Vagina (tissue), 2 donors: ENCODE measurements around the gene SPRYD3.

ENCODE experiments used
- CTCF ChIP-seq, 3 experiments: fragments of 450-650 bp in 2 of 3; fragments of 200-600 bp in 1 of 3; sonication (generic) in 1 of 3; IDR thresholded peaks; one replicate each; pipeline ENCODE4 v1.5.1; 2017 to 2019; ENCODE audit warnings: antibody characterized with exemption in 3 of 3, mild to moderate bottlenecking in 2 of 3, moderate library complexity in 2 of 3
- POLR2A ChIP-seq, 2 donors: fragments of 450-650 bp; IDR thresholded peaks; one replicate each; pipeline ENCODE4 v1.6.1; 2017; ENCODE audit warnings: antibody characterized with exemption in 2 of 2, mild to moderate bottlenecking in 2 of 2, moderate library complexity in 2 of 2
- POLR2AphosphoS5 ChIP-seq, 2 donors: sonication (generic); formaldehyde crosslinking; IDR thresholded peaks; one replicate each; pipeline ENCODE4 v1.9.0; 2017; ENCODE audit warnings: antibody characterized with exemption in 2 of 2, mild to moderate bottlenecking in 2 of 2, low read depth in 1 of 2; ENCODE audit not compliant: insufficient read depth in 1 of 2

- TF ChIP-seq CTCF (IDR thresholded peaks at IDR 0.05) (no peak), POLR2A (IDR thresholded peaks at IDR 0.05) (no peak), POLR2AphosphoS5 (IDR thresholded peaks at IDR 0.05; ENCODE audit: insufficient read depth in 1 of 2, low read depth in 1 of 2) (no peak)
Measured at GRCh38 chr12:53122961-53123468, 43.8 kb upstream of the SPRYD3 start.
